ENCODE measurements around the gene E2F4. TPM values are rescaled to one million over a fixed set of nuclear protein-coding genes. Genes with fewer than 3 reads are reported as not detected.

The E2F4 gene
- total RNA-seq, 3 donors from 2014 or later: 70.5 to 77.4 (median 72.9) TPM

DNA sequence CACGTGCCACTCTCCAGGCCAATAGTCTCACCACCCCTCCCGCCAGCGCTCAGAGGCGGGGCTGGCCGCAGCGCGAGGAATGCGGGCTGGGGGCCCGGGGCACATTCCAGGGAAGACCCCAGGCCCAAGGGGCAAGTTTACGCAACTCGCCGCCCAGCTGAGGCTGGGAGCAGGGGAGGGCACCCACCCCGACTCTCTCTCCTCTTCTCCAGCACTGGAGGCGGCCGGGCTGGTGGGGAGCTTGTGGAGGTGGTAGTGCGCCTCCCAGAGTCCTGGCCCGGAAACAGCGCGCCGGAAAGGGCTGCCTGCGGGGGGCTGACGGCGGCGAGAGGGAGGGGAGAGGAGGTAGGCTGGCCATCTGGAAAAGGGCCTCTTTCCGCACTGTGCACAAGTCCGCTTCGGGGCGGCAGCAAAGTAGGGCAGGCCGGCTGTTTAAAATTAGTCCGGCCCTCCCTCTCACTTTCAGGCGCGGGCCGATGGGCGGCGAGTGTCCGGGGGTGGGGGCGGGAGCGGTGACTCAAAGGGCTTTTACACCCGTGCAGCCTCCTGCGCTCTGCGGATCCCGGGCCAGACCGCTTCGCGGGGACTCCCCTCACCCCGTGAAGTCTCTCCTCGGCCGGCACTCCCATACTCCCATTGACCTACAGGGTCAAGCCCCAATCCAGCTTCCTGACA lies 54.3 kb downstream of the E2F4 start:
- ATAC-seq (peak; percentile 42), DNase-seq (peak; percentile 77 to 87 (median 86))
- Histone ChIP-seq H3K9me3 (no peaks in the 10 kb centered on the region), H3K4me3 (peak overlapping the region; percentile 72), H3K4me1 (ENCODE audit: low read depth) (peaks cover 59% of the 10 kb centered on the region), H3K36me3 (ENCODE audit: low read depth) (no peaks in the 10 kb centered on the region)
- intact Hi-C loops (cut with DNase I, micrococcal nuclease): loop anchor here in 1 of 2 donors (5.0 kb wide), 1 partner anchor 231 kb away; no protein-coding TSS in a partner anchor
- TF ChIP-seq, protein P1, sequence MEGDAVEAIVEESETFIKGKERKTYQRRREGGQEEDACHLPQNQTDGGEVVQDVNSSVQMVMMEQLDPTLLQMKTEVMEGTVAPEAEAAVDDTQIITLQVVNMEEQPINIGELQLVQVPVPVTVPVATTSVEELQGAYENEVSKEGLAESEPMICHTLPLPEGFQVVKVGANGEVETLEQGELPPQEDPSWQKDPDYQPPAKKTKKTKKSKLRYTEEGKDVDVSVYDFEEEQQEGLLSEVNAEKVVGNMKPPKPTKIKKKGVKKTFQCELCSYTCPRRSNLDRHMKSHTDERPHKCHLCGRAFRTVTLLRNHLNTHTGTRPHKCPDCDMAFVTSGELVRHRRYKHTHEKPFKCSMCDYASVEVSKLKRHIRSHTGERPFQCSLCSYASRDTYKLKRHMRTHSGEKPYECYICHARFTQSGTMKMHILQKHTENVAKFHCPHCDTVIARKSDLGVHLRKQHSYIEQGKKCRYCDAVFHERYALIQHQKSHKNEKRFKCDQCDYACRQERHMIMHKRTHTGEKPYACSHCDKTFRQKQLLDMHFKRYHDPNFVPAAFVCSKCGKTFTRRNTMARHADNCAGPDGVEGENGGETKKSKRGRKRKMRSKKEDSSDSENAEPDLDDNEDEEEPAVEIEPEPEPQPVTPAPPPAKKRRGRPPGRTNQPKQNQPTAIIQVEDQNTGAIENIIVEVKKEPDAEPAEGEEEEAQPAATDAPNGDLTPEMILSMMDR (IDR thresholded peaks at IDR 0.05): no peak

- ATAC-seq (peak; percentile 82), DNase-seq (peak; percentile 95 to 96 (median 95))
- TF ChIP-seq, protein P1 (IDR thresholded peaks at IDR 0.05): no peak
- peak overlapping the region; percentile 72 for H3K4me3 ChIP-seq
- intact Hi-C loops (cut with DNase I, micrococcal nuclease): loop anchor here in 1 of 2 donors (5.0 kb wide), 1 partner anchor 231 kb away; no protein-coding TSS in a partner anchor
- H3K36me3 ChIP-seq (ENCODE audit: low read depth): no peaks in the 10 kb centered on the region
- H3K4me1 ChIP-seq (ENCODE audit: low read depth): peaks cover 55% of the 10 kb centered on the region
- no peaks in the 10 kb centered on the region for H3K9me3 ChIP-seq
These were observed 54.8 kb downstream of the E2F4 start for GRCh38 chr16:67246756-67247191.

- DNase-seq: peak; percentile 99 to 100 (median 99)
- H3K36me3 ChIP-seq (ENCODE audit: low read depth): no peaks in the 10 kb centered on the region
- intact Hi-C loops (cut with DNase I, micrococcal nuclease): loop anchor here in 1 of 2 donors (5.0 kb wide), 1 partner anchor 230 kb away; no protein-coding TSS in a partner anchor
These were observed 55.5 kb downstream of the E2F4 start, which contains the start of gene FHOD1 for GRCh38 chr16:67247192-67248072. Gene FHOD1 (minus strand): TSS chr16:67247481. CDS start chr16:67247410, 71 bp downstream.

GRCh38 chr16:67248073-67248400 lies 56.1 kb downstream of the E2F4 start:
- DNase-seq: no peak
- intact Hi-C loops (cut with DNase I, micrococcal nuclease): loop anchor here in 1 of 2 donors (5.0 kb wide), 1 partner anchor 229 kb away; no protein-coding TSS in a partner anchor
- no peaks in the 10 kb centered on the region for H3K9me3 ChIP-seq
- H3K36me3 ChIP-seq (ENCODE audit: low read depth): no peaks in the 10 kb centered on the region
- H3K4me1 ChIP-seq (ENCODE audit: low read depth): peaks cover 45% of the 10 kb centered on the region
- H3K4me3 ChIP-seq: no peak overlapping the region
- TF ChIP-seq, protein P1 (IDR thresholded peaks at IDR 0.05): no peak
- no peak for ATAC-seq

More at GRCh38 chr16:67247192-67248072, 55.5 kb downstream of the E2F4 start, which contains the start of gene FHOD1:
- TF ChIP-seq, protein P1 (IDR thresholded peaks at IDR 0.05): peak; percentile 15
- peak within 1 kb of the TSS; percentile 72 for H3K4me3 ChIP-seq
- H3K4me1 ChIP-seq (ENCODE audit: low read depth): peaks cover 49% of the 10 kb centered on the region
- ATAC-seq: peak; percentile 84
- H3K9me3 ChIP-seq: no peaks in the 10 kb centered on the region

Small RNA genes lying within 50 kb of the gene (microRNA-seq; reads per million reads assigned to microRNA genes)
- 102 reads per million, percentile 61 among the genes with 10 or more reads in this experiment for gene MIR328

Other genes starting within 250 kb of the E2F4 start
- gene CES3, start 230.9 kb upstream of the E2F4 start, total RNA-seq: 100 to 1,000 TPM in 2 of 3 donors, 10 to 100 TPM in 1; 86.5 to 264 (median 199) TPM
- gene CES4A, start 203.6 kb upstream of the E2F4 start, total RNA-seq: 10 to 100 TPM in 1 of 3 donors, 1 to 10 TPM in 2; 6.3 to 10.1 (median 8.3) TPM
- gene CBFB, start 163.0 kb upstream of the E2F4 start, total RNA-seq: 10 to 100 TPM; 26.3 to 35.5 (median 26.8) TPM
- gene PHAF1, start 82.2 kb upstream of the E2F4 start, total RNA-seq: 10 to 100 TPM; 13.3 to 15.7 (median 13.6) TPM
- 1 to 10 TPM; 1.5 to 8.4 (median 4.0) TPM for gene B3GNT9, start 41.2 kb upstream of the E2F4 start, total RNA-seq
- 10 to 100 TPM; 21.0 to 27.4 (median 26.6) TPM for gene TRADD, start 32.2 kb upstream of the E2F4 start, total RNA-seq
- gene FBXL8, start 32.2 kb upstream of the E2F4 start, total RNA-seq: 10 to 100 TPM; 23.3 to 33.8 (median 24.5) TPM
- 100 to 1,000 TPM in 1 of 3 donors, 10 to 100 TPM in 2; 26.0 to 113 (median 64.4) TPM for gene HSF4, start 27.4 kb upstream of the E2F4 start, total RNA-seq
- 10 to 100 TPM; 23.5 to 35.9 (median 32.0) TPM for gene NOL3, start 21.6 kb upstream of the E2F4 start, total RNA-seq
- gene MATCAP1, start 8.2 kb upstream of the E2F4 start, total RNA-seq: 10 to 100 TPM; 24.8 to 35.1 (median 29.2) TPM
- gene EXOC3L1, start 2.0 kb upstream of the E2F4 start, total RNA-seq: 1 to 10 TPM; 2.6 to 6.8 (median 2.7) TPM
- 10 to 100 TPM; 25.4 to 68.0 (median 42.1) TPM for gene ELMO3, start 7.0 kb downstream of the E2F4 start, total RNA-seq
- 10 to 100 TPM; 30.8 to 39.6 (median 36.1) TPM for gene TMEM208, start 35.0 kb downstream of the E2F4 start, total RNA-seq
- gene FHOD1, start 55.3 kb downstream of the E2F4 start, total RNA-seq: 10 to 100 TPM; 30.7 to 36.5 (median 34.1) TPM
- 1 to 10 TPM; 1.7 to 2.6 (median 1.9) TPM for gene SLC9A5, start 56.8 kb downstream of the E2F4 start, total RNA-seq
- gene PLEKHG4, start 87.4 kb downstream of the E2F4 start, total RNA-seq: 10 to 100 TPM in 2 of 3 donors, 1 to 10 TPM in 1; 8.0 to 15.4 (median 10.5) TPM
- under 1 TPM in 1 of 3 donors, not detected in 2; 0.05 TPM for gene KCTD19, start 134.6 kb downstream of the E2F4 start, total RNA-seq
- 1 to 10 TPM in 1 of 3 donors, under 1 TPM in 1, not detected in 1; 0.90 to 1.5 TPM for gene LRRC36, start 134.7 kb downstream of the E2F4 start, total RNA-seq
- 10 to 100 TPM in 1 of 3 donors, 1 to 10 TPM in 2; 3.8 to 23.8 (median 4.8) TPM for gene TPPP3, start 201.3 kb downstream of the E2F4 start, total RNA-seq
- 10 to 100 TPM in 1 of 3 donors, 1 to 10 TPM in 2; 9.2 to 12.3 (median 10.0) TPM for gene ZDHHC1, start 224.3 kb downstream of the E2F4 start, total RNA-seq
- gene HSD11B2, start 239.0 kb downstream of the E2F4 start, total RNA-seq: 100 to 1,000 TPM; 322 to 765 (median 646) TPM